SK-N-SH treated with all-trans-retinoic acid at 6 μM for 48 hours (cell line): ENCODE measurements around the gene NEB.

Source experiments
- ATAC-seq: fragments of 200-7000 bp; cut with Tn5 transposase; 3 replicates; pipeline ENCODE4 v1.9.1; 2020; ENCODE audit warnings: mild to moderate bottlenecking, moderate library complexity
- ARNTL ChIP-seq: fragments of 450-650 bp; formaldehyde crosslinking; IDR thresholded peaks from 2 replicates; pipeline ENCODE4 v1.5.0; 2020; ENCODE audit warnings: low read depth, mild to moderate bottlenecking, moderate library complexity, borderline replicate concordance
- BACH2 ChIP-seq: fragments of 250-450 bp; sonication (Bioruptor Pico); IDR thresholded peaks from 2 replicates; pipeline ENCODE4 v1.9.0; 2021; ENCODE audit warnings: mild to moderate bottlenecking, borderline replicate concordance
- CREB5 ChIP-seq: fragments of 250-450 bp; sonication (Bioruptor Pico); IDR thresholded peaks from 2 replicates; pipeline ENCODE4 v1.5.1; 2020; ENCODE audit warnings: low read depth, mild to moderate bottlenecking, moderate library complexity
- CSDC2 ChIP-seq: fragments of 250-450 bp; sonication (Bioruptor Pico); IDR thresholded peaks from 2 replicates; pipeline ENCODE4 v1.5.0; 2020; ENCODE audit warnings: mild to moderate bottlenecking, moderate library complexity
- CSRNP3 ChIP-seq: fragments of 250-450 bp; sonication (Bioruptor Pico); IDR thresholded peaks from 2 replicates; pipeline ENCODE4 v1.5.1; 2021; ENCODE audit warnings: mild to moderate bottlenecking, moderate library complexity
- GLIS3 ChIP-seq: fragments of 250-450 bp; sonication (Bioruptor Pico); IDR thresholded peaks from 2 replicates; pipeline ENCODE4 v1.5.0; 2020; ENCODE audit warnings: mild to moderate bottlenecking, moderate library complexity
- ISL1 ChIP-seq: fragments of 250-450 bp; sonication (Bioruptor Pico); IDR thresholded peaks from 2 replicates; pipeline ENCODE4 v2.1.2; 2022; ENCODE audit warnings: mild to moderate bottlenecking, moderate library complexity
- OSR1 ChIP-seq: fragments of 250-450 bp; sonication (Bioruptor Pico); IDR thresholded peaks from 2 replicates; pipeline ENCODE4 v1.8.0; 2022; ENCODE audit warnings: moderate library complexity, mild to moderate bottlenecking, inconsistent platforms
- PATZ1 ChIP-seq: fragments of 250-450 bp; sonication (Bioruptor Pico); IDR thresholded peaks from 2 replicates; pipeline ENCODE4 v1.8.0; 2020; ENCODE audit warnings: mild to moderate bottlenecking, moderate library complexity, borderline replicate concordance
- POU6F1 ChIP-seq: fragments of 250-450 bp; sonication (Bioruptor Pico); IDR thresholded peaks from 2 replicates; pipeline ENCODE4 v1.8.0; 2021; ENCODE audit warnings: low read depth, mild to moderate bottlenecking, moderate library complexity, borderline replicate concordance
- PPARA ChIP-seq: fragments of 250-450 bp; sonication (Bioruptor Pico); IDR thresholded peaks from 2 replicates; pipeline ENCODE4 v1.5.0; 2020; ENCODE audit warnings: mild to moderate bottlenecking, borderline replicate concordance
- RARB ChIP-seq: fragments of 250-450 bp; sonication (Bioruptor Pico); IDR thresholded peaks from 2 replicates; pipeline ENCODE4 v1.8.0; 2021; ENCODE audit warnings: mild to moderate bottlenecking, moderate library complexity
- SNAI2 ChIP-seq: fragments of 250-450 bp; sonication (Bioruptor Pico); IDR thresholded peaks from 2 replicates; pipeline ENCODE4 v1.5.0; 2020; ENCODE audit warnings: mild to moderate bottlenecking, moderate library complexity
- TCF4 ChIP-seq: fragments of 250-450 bp; sonication (Bioruptor Pico); IDR thresholded peaks from 2 replicates; pipeline ENCODE4 v1.8.0; 2021; ENCODE audit warnings: mild to moderate bottlenecking, moderate library complexity, borderline replicate concordance
- TOX ChIP-seq: fragments of 250-450 bp; sonication (Bioruptor Pico); IDR thresholded peaks from 2 replicates; pipeline ENCODE4 v1.8.0; 2021; ENCODE audit warnings: mild to moderate bottlenecking, moderate library complexity, borderline replicate concordance
- TSHZ2 ChIP-seq: fragments of 250-450 bp; sonication (Bioruptor Pico); IDR thresholded peaks from 2 replicates; pipeline ENCODE4 v1.5.0; 2020; ENCODE audit warnings: mild to moderate bottlenecking, moderate library complexity
- ZFP3 ChIP-seq: fragments of 250-450 bp; sonication (Bioruptor Pico); IDR thresholded peaks from 2 replicates; pipeline ENCODE4 v1.5.0; 2020; ENCODE audit warnings: mild to moderate bottlenecking, moderate library complexity
- ZFP30 ChIP-seq: fragments of 450-650 bp; formaldehyde crosslinking; IDR thresholded peaks from 2 replicates; pipeline ENCODE4 v1.5.0; 2022; ENCODE audit warnings: mild to moderate bottlenecking, moderate library complexity
- ZNF565 ChIP-seq: fragments of 450-650 bp; formaldehyde crosslinking; conservative IDR thresholded peaks from 2 replicates; pipeline ENCODE4 v1.5.0; 2020; ENCODE audit warnings: low read depth, mild to moderate bottlenecking, moderate library complexity
- ZNF70 ChIP-seq: fragments of 450-650 bp; formaldehyde crosslinking; IDR thresholded peaks from 2 replicates; pipeline ENCODE4 v1.5.0; 2020; ENCODE audit warnings: mild to moderate bottlenecking, moderate library complexity
- ZNF8 ChIP-seq: fragments of 450-650 bp; formaldehyde crosslinking; IDR thresholded peaks from 2 replicates; pipeline ENCODE4 v1.5.0; 2020; ENCODE audit warnings: mild to moderate bottlenecking, moderate library complexity

NEB gene

GRCh38 chr2:151478011-151478410, 256.3 kb downstream of the NEB start:
- TF ChIP-seq OSR1 (CRISPR knock-in tag) (no peak), CSRNP3 (CRISPR knock-in tag) (no peak), POU6F1 (CRISPR knock-in tag) (no peak), TOX (CRISPR knock-in tag) (no peak), CSDC2 (CRISPR knock-in tag) (no peak), ZNF8 (no peak), RARB (CRISPR knock-in tag) (no peak), ZFP3 (CRISPR knock-in tag) (no peak), ARNTL (CRISPR knock-in tag) (no peak), PATZ1 (CRISPR knock-in tag) (no peak), ZNF565 (CRISPR knock-in tag) (no peak), ISL1 (no peak), CREB5 (no peak), TSHZ2 (CRISPR knock-in tag) (no peak), PPARA (CRISPR knock-in tag) (no peak), BACH2 (no peak), ZFP30 (CRISPR knock-in tag) (no peak), SNAI2 (CRISPR knock-in tag) (no peak)
- no peak for ATAC-seq

GRCh38 chr2:151476287-151476686, 258.0 kb downstream of the NEB start:
- TF ChIP-seq TOX (CRISPR knock-in tag) (no peak), ZNF565 (CRISPR knock-in tag) (no peak), GLIS3 (CRISPR knock-in tag) (no peak), CREB5 (no peak), ZFP30 (CRISPR knock-in tag) (no peak)
- no peak for ATAC-seq

- no peak for ATAC-seq
- TF ChIP-seq ZNF70 (no peak), SNAI2 (CRISPR knock-in tag) (no peak), BACH2 (no peak), OSR1 (CRISPR knock-in tag) (no peak), RARB (CRISPR knock-in tag) (no peak), ZNF565 (CRISPR knock-in tag) (no peak), TCF4 (no peak), ZNF8 (no peak)
Measured at GRCh38 chr2:151475071-151475470, 259.2 kb downstream of the NEB start.
